22Rv1 (cell line): ENCODE measurements around the gene BAG2.

Experiments
- H3K27ac ChIP-seq: fragments of 450-650 bp; 2 replicates; pipeline ENCODE4 v1.5.1; 2017
- ZFX ChIP-seq: fragments of 450-650 bp; IDR thresholded peaks from 2 replicates; pipeline ENCODE4 v1.6.1; 2017; ENCODE audit warnings: antibody characterized with exemption, borderline replicate concordance
- TF ChIP-seq, protein P1 (sequence below): fragments of 450-650 bp; IDR thresholded peaks from 2 replicates; pipeline ENCODE4 v1.5.1; 2017; ENCODE audit warnings: mild to moderate bottlenecking

Gene BAG2

DNA sequence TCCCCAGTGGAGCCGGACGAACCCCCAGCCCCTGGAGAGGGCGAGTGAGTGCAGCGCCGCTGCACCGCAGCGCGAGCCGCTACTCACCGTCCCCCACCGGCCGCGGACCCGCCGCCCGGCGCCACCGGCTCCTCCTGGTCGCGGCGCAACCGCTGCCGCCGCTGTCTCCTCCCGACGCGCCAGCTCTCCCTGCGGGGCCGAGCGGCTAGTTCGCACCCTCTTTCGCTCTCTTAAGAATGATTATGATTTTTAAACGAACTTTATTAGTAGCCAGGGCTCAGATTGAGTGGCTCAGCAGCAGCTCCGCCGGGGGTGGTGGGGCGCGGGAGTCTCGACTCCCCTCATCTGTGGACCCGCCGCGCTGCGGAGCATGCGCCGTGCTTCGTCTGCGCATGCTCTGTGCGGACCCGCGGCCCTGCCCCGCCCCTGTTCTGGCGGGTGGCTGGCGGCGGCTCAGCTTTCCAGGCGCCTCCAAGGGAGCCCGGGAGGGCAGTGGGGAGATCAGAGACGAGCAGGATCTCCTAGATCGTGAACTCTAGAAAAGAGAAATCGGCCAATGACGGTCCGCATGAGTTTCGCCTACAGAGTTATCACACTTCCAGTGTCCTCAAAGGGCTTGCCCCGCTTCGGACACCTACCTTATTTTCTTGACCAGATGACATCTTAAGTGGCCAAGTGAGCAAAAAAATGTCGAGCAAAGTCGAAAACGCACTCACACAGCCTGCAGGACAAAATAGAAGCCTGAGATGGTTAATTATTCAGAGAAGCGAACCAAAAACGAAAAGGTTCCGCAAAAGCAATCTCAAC lies 50.0 kb downstream of the BAG2 start, which contains the start of gene RAB23:
Gene RAB23 (minus strand): TSS at position 372 of the 807 bp plus-strand sequence. CDS start 11,927 bp downstream, outside the sequence.
- TF ChIP-seq, protein P1, sequence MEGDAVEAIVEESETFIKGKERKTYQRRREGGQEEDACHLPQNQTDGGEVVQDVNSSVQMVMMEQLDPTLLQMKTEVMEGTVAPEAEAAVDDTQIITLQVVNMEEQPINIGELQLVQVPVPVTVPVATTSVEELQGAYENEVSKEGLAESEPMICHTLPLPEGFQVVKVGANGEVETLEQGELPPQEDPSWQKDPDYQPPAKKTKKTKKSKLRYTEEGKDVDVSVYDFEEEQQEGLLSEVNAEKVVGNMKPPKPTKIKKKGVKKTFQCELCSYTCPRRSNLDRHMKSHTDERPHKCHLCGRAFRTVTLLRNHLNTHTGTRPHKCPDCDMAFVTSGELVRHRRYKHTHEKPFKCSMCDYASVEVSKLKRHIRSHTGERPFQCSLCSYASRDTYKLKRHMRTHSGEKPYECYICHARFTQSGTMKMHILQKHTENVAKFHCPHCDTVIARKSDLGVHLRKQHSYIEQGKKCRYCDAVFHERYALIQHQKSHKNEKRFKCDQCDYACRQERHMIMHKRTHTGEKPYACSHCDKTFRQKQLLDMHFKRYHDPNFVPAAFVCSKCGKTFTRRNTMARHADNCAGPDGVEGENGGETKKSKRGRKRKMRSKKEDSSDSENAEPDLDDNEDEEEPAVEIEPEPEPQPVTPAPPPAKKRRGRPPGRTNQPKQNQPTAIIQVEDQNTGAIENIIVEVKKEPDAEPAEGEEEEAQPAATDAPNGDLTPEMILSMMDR = peak; percentile 28; the same call in 1 of the 2 replicates
- TF ChIP-seq ZFX = no peak
- peak within 1 kb of the TSS; percentile 79 for H3K27ac ChIP-seq

DNA sequence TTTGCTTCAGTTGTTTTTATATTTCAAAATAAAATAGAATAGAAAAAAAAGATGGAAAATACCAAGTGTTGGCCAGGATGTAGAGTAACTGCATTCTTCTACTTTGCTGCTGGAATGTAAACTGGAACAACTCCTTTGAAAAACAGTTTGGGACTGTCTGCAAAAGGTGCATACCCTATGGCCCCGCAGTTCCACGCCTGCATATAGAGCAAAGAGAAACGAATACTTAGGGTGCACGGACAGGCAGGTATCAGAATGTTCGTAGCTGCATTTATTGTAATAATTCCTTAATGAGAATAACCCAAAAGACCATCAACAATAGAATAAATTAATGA lies 50.6 kb downstream of the BAG2 start:
- TF ChIP-seq ZFX = no peak
- TF ChIP-seq, protein P1 = no peak
- H3K27ac ChIP-seq = peak overlapping the region; percentile 79

DNA sequence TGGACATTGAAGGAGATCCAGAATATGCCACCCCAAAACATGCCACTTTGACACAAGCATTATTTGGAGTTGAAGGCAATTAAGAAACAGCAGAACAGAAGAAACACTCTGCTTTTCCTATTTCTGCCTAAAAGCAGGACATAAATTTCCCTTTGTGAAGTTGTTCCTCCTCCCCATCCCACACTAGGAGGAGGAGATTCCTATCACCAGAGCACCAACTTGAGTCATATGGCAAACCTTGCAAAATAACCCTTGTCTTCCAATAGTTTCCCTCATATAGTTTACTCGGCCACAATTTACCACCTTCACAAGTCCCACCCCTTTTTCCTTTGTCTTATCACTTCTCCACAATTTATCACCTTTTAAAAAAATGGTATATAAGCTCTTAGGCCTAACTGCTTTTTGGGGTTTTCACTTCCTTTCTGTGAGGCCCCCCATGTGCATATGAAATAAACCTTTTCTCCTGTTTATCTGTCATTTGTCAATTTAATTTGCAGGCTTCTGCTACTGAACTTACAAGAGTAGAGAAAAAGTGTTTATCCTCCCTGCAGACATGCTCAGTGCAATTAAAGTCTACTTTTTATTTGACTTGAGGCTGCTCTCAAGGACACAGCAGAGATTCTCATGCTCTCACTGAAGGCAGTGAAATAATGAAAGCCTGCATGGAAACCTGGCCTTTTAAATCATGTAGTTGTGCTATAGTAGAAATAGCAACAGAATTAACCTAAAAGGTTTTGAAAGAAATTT lies 52.8 kb downstream of the BAG2 start:
- H3K27ac ChIP-seq = no peak overlapping the region
- TF ChIP-seq ZFX = no peak
- TF ChIP-seq, protein P1 = no peak

DNA sequence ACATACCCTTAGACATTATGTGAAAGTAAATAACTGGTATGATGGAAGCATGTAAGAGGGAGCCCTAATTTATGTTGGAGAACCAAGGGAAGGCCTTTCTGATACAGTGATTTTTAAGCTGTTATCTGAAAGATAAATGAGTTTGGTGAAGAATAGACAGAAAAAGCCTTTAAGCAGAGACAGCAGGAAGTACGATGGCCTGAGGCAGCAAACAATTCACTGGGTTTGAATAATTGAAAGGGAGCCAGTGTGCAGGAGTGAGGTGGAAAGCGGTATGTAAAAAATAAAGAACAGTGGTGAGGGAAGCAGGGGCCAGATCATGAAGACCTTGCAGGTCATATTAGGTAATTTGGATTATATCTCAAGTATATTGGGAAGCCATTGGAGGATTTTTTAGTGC lies 54.1 kb downstream of the BAG2 start:
- TF ChIP-seq ZFX = no peak
- TF ChIP-seq, protein P1 = no peak
- H3K27ac ChIP-seq = no peak overlapping the region
